SK-N-SH treated with all-trans-retinoic acid at 6 μM for 48 hours (cell line): ENCODE results near the gene CFAP74.

Source experiments
- ATAC-seq: fragments of 200-7000 bp; cut with Tn5 transposase; 3 replicates; pipeline ENCODE4 v1.9.1; 2020; ENCODE audit warnings: mild to moderate bottlenecking, moderate library complexity
- ARNTL ChIP-seq: fragments of 450-650 bp; formaldehyde crosslinking; IDR thresholded peaks from 2 replicates; pipeline ENCODE4 v1.5.0; 2020; ENCODE audit warnings: low read depth, mild to moderate bottlenecking, moderate library complexity, borderline replicate concordance
- BACH2 ChIP-seq: fragments of 250-450 bp; sonication (Bioruptor Pico); IDR thresholded peaks from 2 replicates; pipeline ENCODE4 v1.9.0; 2021; ENCODE audit warnings: mild to moderate bottlenecking, borderline replicate concordance
- CREB5 ChIP-seq: fragments of 250-450 bp; sonication (Bioruptor Pico); IDR thresholded peaks from 2 replicates; pipeline ENCODE4 v1.5.1; 2020; ENCODE audit warnings: low read depth, mild to moderate bottlenecking, moderate library complexity
- CSDC2 ChIP-seq: fragments of 250-450 bp; sonication (Bioruptor Pico); IDR thresholded peaks from 2 replicates; pipeline ENCODE4 v1.5.0; 2020; ENCODE audit warnings: mild to moderate bottlenecking, moderate library complexity
- CSRNP3 ChIP-seq: fragments of 250-450 bp; sonication (Bioruptor Pico); IDR thresholded peaks from 2 replicates; pipeline ENCODE4 v1.5.1; 2021; ENCODE audit warnings: mild to moderate bottlenecking, moderate library complexity
- ESRRG ChIP-seq: fragments of 250-450 bp; sonication (Bioruptor Pico); IDR thresholded peaks from 2 replicates; pipeline ENCODE4 v1.6.1; 2021; ENCODE audit warnings: mild to moderate bottlenecking
- GLIS3 ChIP-seq: fragments of 250-450 bp; sonication (Bioruptor Pico); IDR thresholded peaks from 2 replicates; pipeline ENCODE4 v1.5.0; 2020; ENCODE audit warnings: mild to moderate bottlenecking, moderate library complexity
- ISL1 ChIP-seq: fragments of 250-450 bp; sonication (Bioruptor Pico); IDR thresholded peaks from 2 replicates; pipeline ENCODE4 v2.1.2; 2022; ENCODE audit warnings: mild to moderate bottlenecking, moderate library complexity
- OSR1 ChIP-seq: fragments of 250-450 bp; sonication (Bioruptor Pico); IDR thresholded peaks from 2 replicates; pipeline ENCODE4 v1.8.0; 2022; ENCODE audit warnings: moderate library complexity, mild to moderate bottlenecking, inconsistent platforms
- PATZ1 ChIP-seq: fragments of 250-450 bp; sonication (Bioruptor Pico); IDR thresholded peaks from 2 replicates; pipeline ENCODE4 v1.8.0; 2020; ENCODE audit warnings: mild to moderate bottlenecking, moderate library complexity, borderline replicate concordance
- POU6F1 ChIP-seq: fragments of 250-450 bp; sonication (Bioruptor Pico); IDR thresholded peaks from 2 replicates; pipeline ENCODE4 v1.8.0; 2021; ENCODE audit warnings: low read depth, mild to moderate bottlenecking, moderate library complexity, borderline replicate concordance
- PPARA ChIP-seq: fragments of 250-450 bp; sonication (Bioruptor Pico); IDR thresholded peaks from 2 replicates; pipeline ENCODE4 v1.5.0; 2020; ENCODE audit warnings: mild to moderate bottlenecking, borderline replicate concordance
- RARB ChIP-seq: fragments of 250-450 bp; sonication (Bioruptor Pico); IDR thresholded peaks from 2 replicates; pipeline ENCODE4 v1.8.0; 2021; ENCODE audit warnings: mild to moderate bottlenecking, moderate library complexity
- SNAI2 ChIP-seq: fragments of 250-450 bp; sonication (Bioruptor Pico); IDR thresholded peaks from 2 replicates; pipeline ENCODE4 v1.5.0; 2020; ENCODE audit warnings: mild to moderate bottlenecking, moderate library complexity
- TCF4 ChIP-seq: fragments of 250-450 bp; sonication (Bioruptor Pico); IDR thresholded peaks from 2 replicates; pipeline ENCODE4 v1.8.0; 2021; ENCODE audit warnings: mild to moderate bottlenecking, moderate library complexity, borderline replicate concordance
- TSHZ2 ChIP-seq: fragments of 250-450 bp; sonication (Bioruptor Pico); IDR thresholded peaks from 2 replicates; pipeline ENCODE4 v1.5.0; 2020; ENCODE audit warnings: mild to moderate bottlenecking, moderate library complexity
- ZC3H10 ChIP-seq: fragments of 250-450 bp; sonication (Bioruptor Pico); IDR thresholded peaks from 2 replicates; pipeline ENCODE4 v1.5.1; 2021; ENCODE audit warnings: mild to moderate bottlenecking, moderate library complexity
- ZFP3 ChIP-seq: fragments of 250-450 bp; sonication (Bioruptor Pico); IDR thresholded peaks from 2 replicates; pipeline ENCODE4 v1.5.0; 2020; ENCODE audit warnings: mild to moderate bottlenecking, moderate library complexity
- ZFP30 ChIP-seq: fragments of 450-650 bp; formaldehyde crosslinking; IDR thresholded peaks from 2 replicates; pipeline ENCODE4 v1.5.0; 2022; ENCODE audit warnings: mild to moderate bottlenecking, moderate library complexity
- ZNF565 ChIP-seq: fragments of 450-650 bp; formaldehyde crosslinking; conservative IDR thresholded peaks from 2 replicates; pipeline ENCODE4 v1.5.0; 2020; ENCODE audit warnings: low read depth, mild to moderate bottlenecking, moderate library complexity
- ZNF70 ChIP-seq: fragments of 450-650 bp; formaldehyde crosslinking; IDR thresholded peaks from 2 replicates; pipeline ENCODE4 v1.5.0; 2020; ENCODE audit warnings: mild to moderate bottlenecking, moderate library complexity
- ZNF8 ChIP-seq: fragments of 450-650 bp; formaldehyde crosslinking; IDR thresholded peaks from 2 replicates; pipeline ENCODE4 v1.5.0; 2020; ENCODE audit warnings: mild to moderate bottlenecking, moderate library complexity

CFAP74 gene

GRCh38 chr1:2004856-2005255 lies 1.3 kb upstream of the CFAP74 start:
- ATAC-seq, result no peak
- TF ChIP-seq CREB5 (CRISPR knock-in tag) (no peak), ISL1 (CRISPR knock-in tag) (no peak), ARNTL (no peak)

GRCh38 chr1:2001773-2002411 lies 1.7 kb downstream of the CFAP74 start:
- no peak for ATAC-seq

GRCh38 chr1:2000850-2001249 lies 2.7 kb downstream of the CFAP74 start:
- no peak for ATAC-seq
- no peak for TF ChIP-seq ZC3H10 (CRISPR knock-in tag)
- TF ChIP-seq ZNF8 (CRISPR knock-in tag), result no peak
- TF ChIP-seq CSDC2 (CRISPR knock-in tag), result no peak
- TF ChIP-seq PPARA (CRISPR knock-in tag), result no peak
- TF ChIP-seq ZNF70, result no peak
- TF ChIP-seq TCF4 (CRISPR knock-in tag), result no peak
- no peak for TF ChIP-seq OSR1 (CRISPR knock-in tag)
- no peak for TF ChIP-seq BACH2 (CRISPR knock-in tag)
- no peak for TF ChIP-seq GLIS3 (CRISPR knock-in tag)
- no peak for TF ChIP-seq ZNF565
- no peak for TF ChIP-seq POU6F1
- TF ChIP-seq ISL1 (CRISPR knock-in tag), result no peak
- TF ChIP-seq TSHZ2 (CRISPR knock-in tag), result no peak
- no peak for TF ChIP-seq ESRRG (CRISPR knock-in tag)
- no peak for TF ChIP-seq CSRNP3 (CRISPR knock-in tag)
- TF ChIP-seq SNAI2, result no peak
- TF ChIP-seq RARB (CRISPR knock-in tag), result no peak
- TF ChIP-seq PATZ1 (CRISPR knock-in tag), result no peak
- no peak for TF ChIP-seq ZFP3 (CRISPR knock-in tag)
- TF ChIP-seq ZFP30 (CRISPR knock-in tag), result no peak

More at GRCh38 chr1:2001773-2002411, 1.7 kb downstream of the CFAP74 start:
- no peak for TF ChIP-seq ZFP3 (CRISPR knock-in tag)
- TF ChIP-seq ARNTL, result no peak
- no peak for TF ChIP-seq GLIS3 (CRISPR knock-in tag)
- TF ChIP-seq TCF4 (CRISPR knock-in tag), result no peak
- TF ChIP-seq RARB (CRISPR knock-in tag), result no peak
- no peak for TF ChIP-seq ISL1 (CRISPR knock-in tag)
- TF ChIP-seq ZFP30 (CRISPR knock-in tag), result no peak
- no peak for TF ChIP-seq ZNF8 (CRISPR knock-in tag)
- no peak for TF ChIP-seq ESRRG (CRISPR knock-in tag)
- TF ChIP-seq CREB5 (CRISPR knock-in tag), result no peak
- TF ChIP-seq OSR1 (CRISPR knock-in tag), result no peak
- TF ChIP-seq ZNF70, result no peak
- no peak for TF ChIP-seq PPARA (CRISPR knock-in tag)
- no peak for TF ChIP-seq ZC3H10 (CRISPR knock-in tag)
- TF ChIP-seq CSDC2 (CRISPR knock-in tag), result no peak
